ENCODE measurements around the gene CUL5. TPM values are rescaled to one million over a fixed set of nuclear protein-coding genes. Genes with fewer than 3 reads are reported as not detected.

Gene CUL5
- total RNA-seq, 1 donor from 2014 or later = 35.8 TPM

GRCh38 chr11:108034952-108035351, 26.3 kb downstream of the CUL5 start:
- DNase-seq (ENCODE audit: extremely low spot score, unreplicated experiment) = no peak
- TF ChIP-seq CTCF (IDR thresholded peaks at IDR 0.05) = no peak
- Mint-ChIP-seq H3K4me1 (ENCODE audit: unreplicated experiment) (peaks cover 2% of the 10 kb centered on the region), H3K36me3 (ENCODE audit: unreplicated experiment) (peaks cover 30% of the 10 kb centered on the region), H3K27me3 (ENCODE audit: unreplicated experiment) (no peaks in the 10 kb centered on the region), H3K9me3 (ENCODE audit: unreplicated experiment) (no peaks in the 10 kb centered on the region), H3K27ac (ENCODE audit: unreplicated experiment) (no peak overlapping the region), H3K4me3 (ENCODE audit: unreplicated experiment) (no peak overlapping the region)

- H3K4me1 Mint-ChIP-seq (ENCODE audit: unreplicated experiment) = peaks cover 2% of the 10 kb centered on the region
- H3K36me3 Mint-ChIP-seq (ENCODE audit: unreplicated experiment) = peaks cover 30% of the 10 kb centered on the region
- H3K27ac Mint-ChIP-seq (ENCODE audit: unreplicated experiment) = no peak overlapping the region
- no peaks in the 10 kb centered on the region for H3K9me3 Mint-ChIP-seq (ENCODE audit: unreplicated experiment)
- no peak for TF ChIP-seq CTCF (IDR thresholded peaks at IDR 0.05)
- DNase-seq (ENCODE audit: extremely low spot score, unreplicated experiment) = no peak
- no peak overlapping the region for H3K4me3 Mint-ChIP-seq (ENCODE audit: unreplicated experiment)
- no peaks in the 10 kb centered on the region for H3K27me3 Mint-ChIP-seq (ENCODE audit: unreplicated experiment)
These were observed 27.0 kb downstream of the CUL5 start for GRCh38 chr11:108035690-108036089.

- no peak for TF ChIP-seq CTCF (IDR thresholded peaks at IDR 0.05)
- Mint-ChIP-seq H3K4me1 (ENCODE audit: unreplicated experiment) (peaks cover 2% of the 10 kb centered on the region), H3K4me3 (ENCODE audit: unreplicated experiment) (no peak overlapping the region), H3K9me3 (ENCODE audit: unreplicated experiment) (no peaks in the 10 kb centered on the region), H3K36me3 (ENCODE audit: unreplicated experiment) (peaks cover 24% of the 10 kb centered on the region), H3K27ac (ENCODE audit: unreplicated experiment) (no peak overlapping the region), H3K27me3 (ENCODE audit: unreplicated experiment) (no peaks in the 10 kb centered on the region)
- DNase-seq (ENCODE audit: extremely low spot score, unreplicated experiment) = no peak
These were observed 28.5 kb downstream of the CUL5 start for GRCh38 chr11:108037211-108037610.

GRCh38 chr11:108037636-108038035, 28.9 kb downstream of the CUL5 start:
- Mint-ChIP-seq H3K9me3 (ENCODE audit: unreplicated experiment) (no peaks in the 10 kb centered on the region), H3K4me3 (ENCODE audit: unreplicated experiment) (no peak overlapping the region), H3K4me1 (ENCODE audit: unreplicated experiment) (peaks cover 2% of the 10 kb centered on the region), H3K36me3 (ENCODE audit: unreplicated experiment) (peaks cover 24% of the 10 kb centered on the region), H3K27ac (ENCODE audit: unreplicated experiment) (no peak overlapping the region), H3K27me3 (ENCODE audit: unreplicated experiment) (no peaks in the 10 kb centered on the region)
- TF ChIP-seq CTCF (IDR thresholded peaks at IDR 0.05) = no peak
- DNase-seq (ENCODE audit: extremely low spot score, unreplicated experiment) = no peak

- H3K4me3 Mint-ChIP-seq (ENCODE audit: unreplicated experiment) = no peak overlapping the region
- H3K36me3 Mint-ChIP-seq (ENCODE audit: unreplicated experiment) = peaks cover 32% of the 10 kb centered on the region
- DNase-seq (ENCODE audit: extremely low spot score, unreplicated experiment) = no peak
- H3K27ac Mint-ChIP-seq (ENCODE audit: unreplicated experiment) = no peak overlapping the region
- no peaks in the 10 kb centered on the region for H3K27me3 Mint-ChIP-seq (ENCODE audit: unreplicated experiment)
- H3K4me1 Mint-ChIP-seq (ENCODE audit: unreplicated experiment) = no peaks in the 10 kb centered on the region
- TF ChIP-seq CTCF (IDR thresholded peaks at IDR 0.05) = no peak
- H3K9me3 Mint-ChIP-seq (ENCODE audit: unreplicated experiment) = no peaks in the 10 kb centered on the region
These were observed 39.6 kb downstream of the CUL5 start for GRCh38 chr11:108048269-108048668.
